GM20000 (cell line): ENCODE measurements around the gene PAK6.

Experiments used
- DNase-seq: peaks from one replicate; pipeline ENCODE4 v3.0.0; 2012; ENCODE audit warnings: low spot score
- TF ChIP-seq, protein P1 (sequence below): IDR thresholded peaks from 2 replicates; pipeline ENCODE4 v1.5.1; 2012; ENCODE audit warnings: mild to moderate bottlenecking, control low read depth; ENCODE audit errors: extremely low read depth, missing control alignments

PAK6 gene

DNA sequence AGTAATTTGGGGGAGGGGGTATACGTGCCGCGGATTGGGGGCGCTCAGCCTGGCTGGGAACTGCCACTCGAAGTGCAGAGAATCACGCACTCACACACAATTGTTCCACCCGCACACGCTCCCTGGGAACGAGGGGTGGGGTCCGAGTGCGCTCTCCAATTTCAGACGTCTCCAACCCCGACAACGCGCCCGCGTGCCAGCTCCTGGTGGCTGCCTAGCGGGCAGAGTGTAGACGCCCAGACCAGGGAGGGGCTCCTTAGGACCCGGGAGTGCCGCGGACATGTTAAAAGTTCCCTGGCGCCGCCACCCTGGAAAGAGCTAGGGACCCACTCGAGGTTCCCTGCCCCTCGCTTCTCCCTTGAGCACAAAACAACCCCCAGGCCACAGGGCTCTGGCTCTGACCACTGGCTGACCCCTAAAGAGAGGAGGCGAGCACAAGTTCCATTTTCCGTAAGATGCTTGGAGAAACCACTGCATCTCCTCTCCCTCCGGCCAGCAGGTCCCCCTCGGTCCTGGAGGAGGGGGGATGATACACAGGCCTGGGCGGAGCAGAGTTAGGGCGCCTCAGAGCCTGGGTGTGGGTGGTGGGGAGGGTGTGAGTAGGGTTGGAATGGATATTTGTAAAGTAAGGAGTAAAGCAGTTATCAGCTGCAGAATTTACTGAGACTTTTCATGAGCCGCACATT lies 44.9 kb downstream of the PAK6 start:
- TF ChIP-seq, protein P1, sequence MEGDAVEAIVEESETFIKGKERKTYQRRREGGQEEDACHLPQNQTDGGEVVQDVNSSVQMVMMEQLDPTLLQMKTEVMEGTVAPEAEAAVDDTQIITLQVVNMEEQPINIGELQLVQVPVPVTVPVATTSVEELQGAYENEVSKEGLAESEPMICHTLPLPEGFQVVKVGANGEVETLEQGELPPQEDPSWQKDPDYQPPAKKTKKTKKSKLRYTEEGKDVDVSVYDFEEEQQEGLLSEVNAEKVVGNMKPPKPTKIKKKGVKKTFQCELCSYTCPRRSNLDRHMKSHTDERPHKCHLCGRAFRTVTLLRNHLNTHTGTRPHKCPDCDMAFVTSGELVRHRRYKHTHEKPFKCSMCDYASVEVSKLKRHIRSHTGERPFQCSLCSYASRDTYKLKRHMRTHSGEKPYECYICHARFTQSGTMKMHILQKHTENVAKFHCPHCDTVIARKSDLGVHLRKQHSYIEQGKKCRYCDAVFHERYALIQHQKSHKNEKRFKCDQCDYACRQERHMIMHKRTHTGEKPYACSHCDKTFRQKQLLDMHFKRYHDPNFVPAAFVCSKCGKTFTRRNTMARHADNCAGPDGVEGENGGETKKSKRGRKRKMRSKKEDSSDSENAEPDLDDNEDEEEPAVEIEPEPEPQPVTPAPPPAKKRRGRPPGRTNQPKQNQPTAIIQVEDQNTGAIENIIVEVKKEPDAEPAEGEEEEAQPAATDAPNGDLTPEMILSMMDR = no peak
- no peak for DNase-seq

DNA sequence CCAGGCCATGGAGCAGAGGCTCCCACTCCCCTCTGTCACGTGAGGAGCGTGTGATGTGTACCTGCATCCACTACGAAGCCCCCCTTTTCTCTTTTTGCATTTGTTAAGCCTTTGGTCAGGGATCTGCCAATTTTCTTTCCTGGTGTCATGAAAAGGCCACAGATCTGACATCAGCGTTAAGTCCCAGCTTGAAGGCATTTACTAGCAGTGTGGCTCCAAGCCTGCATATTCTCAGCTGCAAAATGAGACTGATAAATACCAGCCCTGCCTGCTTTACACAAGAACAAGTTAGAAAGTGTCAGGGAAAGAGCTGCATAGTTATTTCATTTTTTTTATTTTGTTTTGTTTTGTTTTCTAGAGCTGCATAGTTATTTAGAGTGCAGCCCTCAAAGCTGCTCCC lies 46.3 kb downstream of the PAK6 start:
- DNase-seq = no peak
- TF ChIP-seq, protein P1 = no peak

DNA sequence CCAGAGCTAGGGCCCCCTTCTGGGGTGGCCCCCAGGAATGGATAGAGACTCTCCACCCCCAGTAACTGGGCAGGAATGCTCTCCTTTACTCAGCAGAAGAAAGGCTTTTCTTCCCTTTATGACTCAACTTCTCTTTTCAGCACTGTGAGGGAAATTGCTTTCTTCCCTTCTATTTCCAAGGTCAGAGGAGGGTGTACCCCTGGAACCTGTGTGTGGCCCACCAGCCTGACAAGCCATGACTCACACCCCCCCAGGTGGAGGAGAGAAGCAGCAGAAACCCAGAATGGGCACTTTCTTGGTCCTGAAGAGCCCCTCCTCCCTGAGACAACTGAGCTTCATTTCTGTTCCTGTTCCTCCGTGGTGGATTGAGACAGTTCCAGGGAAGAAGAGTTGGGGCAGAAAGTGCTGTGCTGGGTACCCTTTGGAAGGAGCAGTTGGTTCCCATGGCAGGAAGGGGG lies 46.7 kb downstream of the PAK6 start:
- TF ChIP-seq, protein P1 = no peak
- DNase-seq = no peak

DNA sequence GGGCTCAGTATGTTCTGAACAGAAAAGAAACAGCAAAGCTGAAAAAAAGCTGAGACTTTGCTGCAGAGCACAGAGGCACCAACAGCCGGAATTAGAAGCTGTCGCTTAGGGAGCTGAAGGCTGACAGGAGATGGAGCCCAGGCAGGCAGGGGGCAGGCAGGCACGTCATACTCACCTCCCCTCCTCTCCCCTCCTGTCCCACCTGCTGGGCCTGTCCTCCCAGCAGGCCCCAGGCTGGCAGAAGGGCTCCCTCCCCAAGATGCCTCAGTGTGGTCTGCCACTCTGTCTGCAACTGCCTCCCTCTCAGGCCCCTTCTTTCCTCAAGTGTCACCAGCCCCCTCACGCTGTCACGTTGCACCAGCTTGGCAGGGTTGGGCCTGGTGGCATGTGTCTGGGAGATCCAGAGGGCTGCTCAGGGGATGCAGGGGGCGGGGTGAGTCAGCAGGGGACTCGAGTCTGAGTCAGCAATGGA lies 47.2 kb downstream of the PAK6 start:
- no peak for DNase-seq
- TF ChIP-seq, protein P1 = no peak

DNA sequence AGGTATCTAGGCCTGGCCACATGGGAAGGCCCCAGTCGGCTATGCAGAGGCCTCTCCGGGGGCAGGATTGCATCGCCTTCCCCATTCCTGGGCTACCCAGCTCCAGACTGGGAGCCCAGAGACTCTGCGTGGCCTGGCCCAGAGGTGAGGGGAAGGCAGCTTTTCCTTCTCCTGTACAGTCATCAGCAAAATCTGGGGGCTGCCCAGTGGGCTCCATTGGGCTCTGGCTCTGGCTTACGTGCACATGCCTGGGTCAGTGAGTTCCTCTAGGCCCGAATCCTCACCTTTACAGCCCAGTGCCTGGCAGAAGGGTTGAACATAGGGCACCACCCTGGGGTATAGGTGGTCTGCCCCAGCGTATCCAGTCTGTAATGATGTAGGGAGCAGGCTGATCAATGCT lies 47.9 kb downstream of the PAK6 start:
- no peak for DNase-seq
- TF ChIP-seq, protein P1 = no peak

DNA sequence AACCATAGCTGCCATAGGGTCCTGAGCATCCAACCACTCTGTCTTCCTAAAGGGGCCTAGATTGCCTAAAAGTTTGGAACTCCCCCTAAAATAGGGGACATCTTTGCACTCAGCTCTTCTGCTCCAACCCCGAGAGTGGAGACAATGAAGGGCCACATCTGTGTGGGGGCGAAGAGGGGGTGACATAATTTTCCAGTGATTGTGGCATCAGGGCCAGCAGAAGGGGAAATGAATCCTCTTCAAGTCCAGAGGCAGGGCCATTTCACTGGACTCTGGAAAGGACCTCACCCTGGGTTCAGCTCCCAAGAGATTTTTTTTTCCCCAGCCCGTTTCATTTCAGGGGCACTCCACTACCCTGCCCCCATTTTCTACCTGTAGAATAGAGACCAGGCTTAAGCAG lies 48.6 kb downstream of the PAK6 start:
- TF ChIP-seq, protein P1 = no peak
- DNase-seq = no peak

DNA sequence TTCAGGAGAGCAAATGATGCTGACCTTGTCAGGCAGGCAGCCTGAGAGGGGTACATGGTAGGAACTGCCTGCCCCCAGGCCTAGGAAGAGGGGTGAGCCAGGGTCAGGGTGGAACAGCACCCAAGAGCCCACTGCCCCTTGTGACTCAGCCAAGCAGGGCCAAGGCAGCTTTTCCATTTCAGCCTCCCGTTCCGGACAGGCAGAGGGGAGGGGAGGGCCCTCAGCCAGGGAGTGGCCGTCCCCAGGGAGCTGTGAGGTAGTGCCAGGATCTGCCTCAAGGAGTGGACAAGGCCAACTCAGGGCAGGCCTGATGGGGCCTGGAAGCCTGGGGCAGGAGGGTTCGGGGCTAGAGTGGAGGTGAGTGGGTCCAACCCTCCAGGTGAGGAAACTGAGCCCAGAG lies 49.1 kb downstream of the PAK6 start:
- TF ChIP-seq, protein P1 = no peak
- DNase-seq = no peak
